GM23248 (cell line): Measurements from ENCODE around the gene TM9SF2. TPM values are rescaled to one million over a fixed set of nuclear protein-coding genes. Genes with fewer than 3 reads are reported as not detected.

Source experiments
- DNase-seq: peaks from one replicate; pipeline ENCODE4 v3.0.0-alpha.2; 2015
- H2AFZ ChIP-seq: fragments of 200-600 bp; sonication (generic); 2 replicates; pipeline ENCODE4 v1.6.1; 2016; ENCODE audit warnings: antibody characterized with exemption
- H3F3A ChIP-seq: fragments of 200-600 bp; sonication (generic); 2 replicates; pipeline ENCODE4 v1.6.1; 2016; ENCODE audit warnings: mild to moderate bottlenecking, antibody characterized with exemption, mixed run types; ENCODE audit not compliant: insufficient read depth
- H3K27ac ChIP-seq: fragments of 200-600 bp; sonication (generic); 2 replicates; pipeline ENCODE4 v1.5.1; 2016; ENCODE audit warnings: mild to moderate bottlenecking
- H3K27me3 ChIP-seq: fragments of 200-600 bp; sonication (generic); replicated peaks from 2 replicates; pipeline ENCODE4 v1.6.1; 2016; ENCODE audit warnings: mild to moderate bottlenecking; ENCODE audit not compliant: insufficient read depth
- H3K36me3 ChIP-seq: fragments of 200-600 bp; sonication (generic); 2 replicates; pipeline ENCODE4 v1.6.1; 2016; ENCODE audit warnings: low read depth, mild to moderate bottlenecking
- H3K4me1 ChIP-seq: fragments of 200-600 bp; sonication (generic); 2 replicates; pipeline ENCODE4 v1.6.1; 2016; ENCODE audit warnings: mild to moderate bottlenecking; ENCODE audit not compliant: insufficient read depth
- H3K4me2 ChIP-seq: fragments of 200-600 bp; sonication (generic); one replicate; pipeline ENCODE4 v1.6.1; 2016; ENCODE audit warnings: mild to moderate bottlenecking; ENCODE audit not compliant: unreplicated experiment
- H3K4me3 ChIP-seq: fragments of 200-600 bp; sonication (generic); 2 replicates; pipeline ENCODE4 v1.5.1; 2016; ENCODE audit warnings: mild to moderate bottlenecking
- H3K79me2 ChIP-seq: fragments of 200-600 bp; sonication (generic); 2 replicates; pipeline ENCODE4 v1.6.1; 2016; ENCODE audit warnings: mild to moderate bottlenecking; ENCODE audit not compliant: insufficient read depth
- H3K9ac ChIP-seq: fragments of 200-600 bp; sonication (generic); 2 replicates; pipeline ENCODE4 v1.6.1; 2016; ENCODE audit warnings: mild to moderate bottlenecking
- H3K9me2 ChIP-seq: fragments of 200-600 bp; sonication (generic); 2 replicates; pipeline ENCODE4 v1.6.1; 2016; ENCODE audit warnings: mixed run types, mild to moderate bottlenecking, moderate library complexity; ENCODE audit not compliant: insufficient read depth
- H3K9me3 ChIP-seq: fragments of 200-600 bp; sonication (generic); one replicate; pipeline ENCODE4 v1.6.1; 2017; ENCODE audit warnings: low read depth
- H4K20me1 ChIP-seq: fragments of 200-600 bp; sonication (generic); 2 replicates; pipeline ENCODE4 v1.6.0; 2016; ENCODE audit not compliant: insufficient read depth
- EZH2 ChIP-seq: fragments of 200-600 bp; sonication (generic); IDR thresholded peaks from 2 replicates; pipeline ENCODE4 v1.6.1; 2018; ENCODE audit warnings: antibody characterized with exemption, mild to moderate bottlenecking; ENCODE audit not compliant: insufficient read depth, poor library complexity, severe bottlenecking
- EZH2phosphoT487 ChIP-seq: fragments of 200-600 bp; sonication (generic); IDR thresholded peaks from 2 replicates; pipeline ENCODE4 v1.6.1; 2018; ENCODE audit warnings: antibody characterized with exemption, moderate library complexity, mild to moderate bottlenecking, low read depth; ENCODE audit not compliant: insufficient read depth
- WGBS, 2 experiments: methylation state at CpG; one replicate each; pipeline ENCODE4 v1.1.6; 2015 to 2017; ENCODE audit warnings: low lambda C conversion rate in 2 of 2, low coverage in 1 of 2; ENCODE audit errors: missing lambda C conversion rate in 2 of 2; 5-methylcytosine and 5-hydroxymethylcytosine counted together
- in situ Hi-C: fragments of 300-500 bp; cut with MboI; formaldehyde crosslinking; loops from 2 replicates; pipeline ENCODE4 v1.15.0; 2020
- polyA plus RNA-seq: library from polyadenylated mRNA; unstranded; fragments of >200 nt; fragmentation: Nextera tagmentation; extraction: Ambion mirVana; gene quantifications from 2 replicates; pipeline ENCODE4 v1.2.1, GENCODE V29; 2016
- total RNA-seq: library from RNA; depleted of rRNA; stranded (reverse); fragments of >200 nt; shearing (Covaris generic); gene quantifications from 2 replicates; pipeline ENCODE4 v1.2.3, GENCODE V29; 2014

The TM9SF2 gene
- total and polyA plus RNA-seq, 2 experiments from 2014 or later: 162 to 168 TPM

DNA sequence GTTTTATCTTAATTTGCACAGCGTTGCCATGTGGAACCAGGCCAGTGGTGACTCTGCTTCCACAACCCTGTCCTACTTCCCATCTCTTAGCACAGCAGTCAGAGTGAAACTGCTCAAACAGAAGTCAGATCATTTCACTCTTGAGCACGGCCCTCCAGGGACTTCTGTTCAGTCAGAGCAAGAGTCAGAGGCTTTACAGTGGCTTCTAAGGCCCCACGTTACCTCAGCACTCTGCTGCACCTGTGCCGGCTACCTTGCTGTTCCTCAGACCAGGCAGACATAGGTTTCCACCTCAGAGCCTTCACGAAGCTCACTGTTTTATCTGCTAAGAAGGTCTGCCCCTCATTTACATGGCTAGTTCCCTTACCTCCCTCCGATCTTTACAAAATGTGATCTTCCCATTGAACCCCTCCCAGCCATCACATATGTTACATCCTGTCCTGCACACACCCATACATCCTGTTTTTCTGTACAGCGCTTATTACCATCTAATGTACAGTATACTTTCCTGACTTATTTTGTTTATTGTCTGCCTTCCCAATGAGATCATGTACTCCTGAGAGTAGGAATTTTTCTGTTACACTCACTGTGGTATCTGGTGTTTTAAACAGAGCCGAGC, 41.6 kb downstream of the TM9SF2 start:
- H3K27ac ChIP-seq: no peak overlapping the region
- in situ Hi-C loops: no loop called here
- no peak for TF ChIP-seq EZH2phosphoT487
- no peak for TF ChIP-seq EZH2
- no peaks in the 10 kb centered on the region for H3K4me1 ChIP-seq
- no peak overlapping the region for H3K9ac ChIP-seq
- no peaks in the 10 kb centered on the region for H3K27me3 ChIP-seq
- 89 to 94% methylated on average over 8 of the region's 8 CpGs for WGBS, 2 experiments
- H3K4me2 ChIP-seq: no peak overlapping the region
- no peak for DNase-seq
- H3K79me2 ChIP-seq: no peaks in the 10 kb centered on the region
- H3K9me2 ChIP-seq: no peaks in the 10 kb centered on the region
- peaks cover 36% of the 10 kb centered on the region for H3K36me3 ChIP-seq
- H3F3A ChIP-seq: no peaks in the 10 kb centered on the region
- H3K4me3 ChIP-seq: no peak overlapping the region
- no peaks in the 10 kb centered on the region for H4K20me1 ChIP-seq
- H3K9me3 ChIP-seq: no peaks in the 10 kb centered on the region
- no peak overlapping the region for H2AFZ ChIP-seq

GRCh38 chr13:99545361-99545760, 44.1 kb downstream of the TM9SF2 start:
- no peaks in the 10 kb centered on the region for H4K20me1 ChIP-seq
- no peaks in the 10 kb centered on the region for H3K4me1 ChIP-seq
- no peak overlapping the region for H3K9ac ChIP-seq
- in situ Hi-C loops: no loop called here
- no peak overlapping the region for H3K4me3 ChIP-seq
- peaks cover 59% of the 10 kb centered on the region for H3K36me3 ChIP-seq
- H2AFZ ChIP-seq: no peak overlapping the region
- no peaks in the 10 kb centered on the region for H3F3A ChIP-seq
- H3K9me2 ChIP-seq: no peaks in the 10 kb centered on the region
- no peak for DNase-seq
- H3K27ac ChIP-seq: no peak overlapping the region
- no peak overlapping the region for H3K4me2 ChIP-seq
- H3K27me3 ChIP-seq: no peaks in the 10 kb centered on the region
- no peaks in the 10 kb centered on the region for H3K9me3 ChIP-seq
- H3K79me2 ChIP-seq: no peaks in the 10 kb centered on the region
- TF ChIP-seq EZH2: no peak
- no peak for TF ChIP-seq EZH2phosphoT487
- 97 to 99% methylated on average over 6 of the region's 6 CpGs for WGBS, 2 experiments

GRCh38 chr13:99545979-99546378, 44.7 kb downstream of the TM9SF2 start:
- WGBS, 2 experiments: 89 to 91% methylated on average over 7 of the region's 7 CpGs

DNA sequence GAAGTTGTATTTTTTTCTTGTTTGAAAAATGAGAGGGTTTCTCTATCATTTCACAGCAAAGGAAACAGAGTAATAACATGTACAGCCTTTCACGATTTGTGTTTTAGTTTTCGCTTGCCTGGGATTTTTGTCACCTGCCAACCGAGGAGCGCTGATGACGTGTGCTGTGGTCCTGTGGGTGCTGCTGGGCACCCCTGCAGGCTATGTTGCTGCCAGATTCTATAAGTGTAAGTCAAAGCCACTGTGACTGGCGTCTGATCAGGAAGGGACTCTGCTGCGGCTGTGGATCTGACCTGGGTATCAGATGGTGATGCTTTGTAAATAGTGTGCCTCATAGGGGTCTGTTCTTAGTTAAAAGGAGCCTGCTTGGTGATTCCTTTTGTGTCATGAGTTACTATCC, 45.6 kb downstream of the TM9SF2 start:
- in situ Hi-C loops: no loop called here
- no peaks in the 10 kb centered on the region for H3F3A ChIP-seq
- no peaks in the 10 kb centered on the region for H3K9me3 ChIP-seq
- H3K4me1 ChIP-seq: no peaks in the 10 kb centered on the region
- no peaks in the 10 kb centered on the region for H3K27me3 ChIP-seq
- WGBS, 2 experiments: 87 to 88% methylated on average over 7 of the region's 7 CpGs
- no peak overlapping the region for H3K27ac ChIP-seq
- H2AFZ ChIP-seq: no peak overlapping the region
- no peak overlapping the region for H3K4me2 ChIP-seq
- no peak overlapping the region for H3K4me3 ChIP-seq
- H3K79me2 ChIP-seq: no peaks in the 10 kb centered on the region
- no peak for DNase-seq
- peaks cover 59% of the 10 kb centered on the region for H3K36me3 ChIP-seq
- TF ChIP-seq EZH2phosphoT487 (no peak), EZH2 (no peak)
- H4K20me1 ChIP-seq: no peaks in the 10 kb centered on the region
- H3K9ac ChIP-seq: no peak overlapping the region
- H3K9me2 ChIP-seq: no peaks in the 10 kb centered on the region

More at GRCh38 chr13:99545979-99546378, 44.7 kb downstream of the TM9SF2 start:
- Histone ChIP-seq H3K4me1 (no peaks in the 10 kb centered on the region), H3K9ac (no peak overlapping the region), H3K4me3 (no peak overlapping the region), H3K79me2 (no peaks in the 10 kb centered on the region), H3K27ac (no peak overlapping the region), H3K36me3 (peaks cover 62% of the 10 kb centered on the region), H4K20me1 (no peaks in the 10 kb centered on the region), H2AFZ (no peak overlapping the region), H3K9me2 (no peaks in the 10 kb centered on the region), H3K9me3 (no peaks in the 10 kb centered on the region), H3F3A (no peaks in the 10 kb centered on the region), H3K27me3 (no peaks in the 10 kb centered on the region), H3K4me2 (no peak overlapping the region)
- TF ChIP-seq EZH2: no peak
- no peak for TF ChIP-seq EZH2phosphoT487
- in situ Hi-C loops: no loop called here
- no peak for DNase-seq

DNA sequence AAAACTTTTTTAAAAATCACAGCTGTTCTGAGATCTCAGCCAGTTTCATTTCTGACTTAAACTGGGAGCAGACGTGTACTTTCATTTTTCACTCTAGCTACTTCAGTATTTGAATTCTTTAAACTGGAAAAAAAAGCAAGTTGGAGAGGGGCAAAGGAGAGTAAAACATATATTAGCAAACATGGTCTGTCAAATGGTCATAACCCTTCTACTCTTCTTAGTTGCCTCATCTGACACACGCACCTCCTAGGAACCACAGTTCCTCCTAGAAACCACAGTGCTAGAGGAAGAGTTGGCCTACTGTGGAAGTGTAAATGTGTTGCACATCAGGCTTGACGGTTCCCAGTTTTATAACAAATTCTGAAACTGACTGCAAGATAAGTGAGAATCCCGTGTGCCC, 47.2 kb downstream of the TM9SF2 start:
- H3K4me3 ChIP-seq: no peak overlapping the region
- in situ Hi-C loops: no loop called here
- no peak overlapping the region for H3K4me2 ChIP-seq
- WGBS, 2 experiments: 92 to 95% methylated on average over 4 of the region's 4 CpGs
- H3K27ac ChIP-seq: no peak overlapping the region
- H2AFZ ChIP-seq: no peak overlapping the region
- no peaks in the 10 kb centered on the region for H3K4me1 ChIP-seq
- TF ChIP-seq EZH2phosphoT487: no peak
- no peak for TF ChIP-seq EZH2
- DNase-seq: no peak
- H3K27me3 ChIP-seq: no peaks in the 10 kb centered on the region
- H3K9me2 ChIP-seq: no peaks in the 10 kb centered on the region
- H3K36me3 ChIP-seq: peaks cover 73% of the 10 kb centered on the region
- H3K9me3 ChIP-seq: no peaks in the 10 kb centered on the region
- no peaks in the 10 kb centered on the region for H4K20me1 ChIP-seq
- H3K79me2 ChIP-seq: no peaks in the 10 kb centered on the region
- H3K9ac ChIP-seq: no peak overlapping the region
- no peaks in the 10 kb centered on the region for H3F3A ChIP-seq
